Middle frontal gyrus (tissue), 1 donor: Measurements from ENCODE around the gene MRTFB.

Experiments used
- DNase-seq: peaks from one replicate; pipeline ENCODE4 v3.0.0-alpha.2; 2015; ENCODE audit warnings: low spot score; ENCODE audit errors: extremely low spot score

MRTFB gene

GRCh38 chr16:14307059-14307526, 236.0 kb downstream of the MRTFB start:
- DNase-seq: no peak

- DNase-seq: no peak
Observed at GRCh38 chr16:14307527-14308367, 236.6 kb downstream of the MRTFB start.

GRCh38 chr16:14308368-14308723, 237.2 kb downstream of the MRTFB start:
- DNase-seq: no peak

GRCh38 chr16:14309001-14309886, 238.1 kb downstream of the MRTFB start:
- DNase-seq: no peak

GRCh38 chr16:14309906-14310305, 238.8 kb downstream of the MRTFB start:
- no peak for DNase-seq

GRCh38 chr16:14310519-14310991, 239.4 kb downstream of the MRTFB start:
- no peak for DNase-seq

GRCh38 chr16:14314116-14314515, 243.0 kb downstream of the MRTFB start:
- no peak for DNase-seq

GRCh38 chr16:14315683-14316320, 244.7 kb downstream of the MRTFB start:
- DNase-seq: no peak
